CD4-positive, alpha-beta T cell (primary cell): ENCODE data around the gene PCYT1A. TPM values are rescaled to one million over a fixed set of nuclear protein-coding genes. Genes with fewer than 3 reads are reported as not detected.

Experiments used
- ATAC-seq: fragments of 200-7000 bp; cut with Tn5 transposase; one replicate; pipeline ENCODE4 v1.10.0; 2022; ENCODE audit warnings: mild to moderate bottlenecking; ENCODE audit not compliant: poor library complexity
- CTCF ChIA-PET: fragments of 350-600 bp; sonication (Branson Sonifier 250); formaldehyde crosslinking; loops from one replicate; lab custom pipeline; 2021; ENCODE audit warnings: antibody characterized with exemption, inconsistent platforms; lab: Charles Lee
- POLR2A ChIA-PET: fragments of 350-600 bp; sonication (Branson Sonifier 250); formaldehyde crosslinking; loops from one replicate; lab custom pipeline; 2021; ENCODE audit warnings: antibody characterized with exemption, inconsistent platforms; lab: Charles Lee
- DNase-seq, 14 experiments: peaks; one replicate each; pipeline ENCODE4 v3.0.0-alpha.2; 2013 to 2020; ENCODE audit warnings: mixed read lengths in 2 of 14
- H3K27ac ChIP-seq, 2 donors: one replicate each; pipeline versions ENCODE4 v1.5.1 to v1.7.0; 2013; ENCODE audit warnings: low read length in 2 of 2, low read depth in 1 of 2, mild to moderate bottlenecking in 1 of 2
- H3K27me3 ChIP-seq, 2 experiments: 1 replicate in 1 of 2; 2 replicates in 1 of 2; pipeline versions ENCODE4 v1.6.1 to v1.7.0; 2013; ENCODE audit warnings: low read length in 2 of 2, control low read depth in 1 of 2, mild to moderate bottlenecking in 1 of 2, moderate library complexity in 1 of 2; ENCODE audit not compliant: insufficient read depth in 2 of 2, control insufficient read depth in 1 of 2
- H3K36me3 ChIP-seq: one replicate; pipeline ENCODE4 v1.6.1; 2013; ENCODE audit warnings: low read length, control low read depth; ENCODE audit not compliant: insufficient read depth
- H3K4me1 ChIP-seq: one replicate; pipeline ENCODE4 v1.6.1; 2013; ENCODE audit warnings: low read length, control low read depth; ENCODE audit not compliant: insufficient read depth
- H3K4me3 ChIP-seq: one replicate; pipeline ENCODE4 v1.5.1; 2013; ENCODE audit warnings: mild to moderate bottlenecking, low read length, moderate library complexity
- H3K9me3 ChIP-seq, 2 experiments: 1 replicate in 1 of 2; 2 replicates in 1 of 2; pipeline versions ENCODE4 v1.6.1 to v1.7.0; 2013; ENCODE audit warnings: low read length in 2 of 2, mild to moderate bottlenecking in 2 of 2, control low read depth in 1 of 2, moderate library complexity in 1 of 2; ENCODE audit not compliant: control insufficient read depth in 1 of 2, insufficient read depth in 1 of 2
- H3K27ac Mint-ChIP-seq: one replicate; pipeline ENCODE4 v1.8.0; 2020; ENCODE audit warnings: mixed read lengths
- H3K27me3 Mint-ChIP-seq: one replicate; pipeline ENCODE4 v1.8.0; 2021; ENCODE audit warnings: mixed read lengths
- H3K36me3 Mint-ChIP-seq: one replicate; pipeline ENCODE4 v1.8.0; 2021; ENCODE audit warnings: low read depth, mixed read lengths
- H3K4me1 Mint-ChIP-seq: one replicate; pipeline ENCODE4 v1.8.0; 2021; ENCODE audit warnings: low read depth, mixed read lengths
- H3K4me3 Mint-ChIP-seq: one replicate; pipeline ENCODE4 v1.8.0; 2020; ENCODE audit warnings: mild to moderate bottlenecking, mixed read lengths
- H3K9me3 Mint-ChIP-seq: one replicate; pipeline ENCODE4 v1.8.0; 2020; ENCODE audit warnings: mixed read lengths
- CTCF ChIP-seq: fragments of 200-600 bp; IDR thresholded peaks from one replicate; pipeline ENCODE4 v1.8.0; 2022; ENCODE audit warnings: antibody characterized with exemption, mild to moderate bottlenecking
- intact Hi-C, 2 experiments: fragments of 100-400 bp; cut with DNase I in 1 of 2; cut with micrococcal nuclease in 1 of 2; formaldehyde crosslinking; loops; one replicate each; pipeline versions ENCODE4 v1.15.1 to v1.9.0; 2023 to 2025; cut with DNase I, micrococcal nuclease
- total RNA-seq, 174 experiments: library from RNA in 2 of 174; stranded (reverse) in 2 of 174; gene quantifications; one replicate each; pipeline ENCODE4 v1.2.3 and lab custom pipeline; 2021 to 2026

Gene PCYT1A
- total RNA-seq, 2 experiments from 2014 or later, result 49.8 to 54.7 TPM

DNA sequence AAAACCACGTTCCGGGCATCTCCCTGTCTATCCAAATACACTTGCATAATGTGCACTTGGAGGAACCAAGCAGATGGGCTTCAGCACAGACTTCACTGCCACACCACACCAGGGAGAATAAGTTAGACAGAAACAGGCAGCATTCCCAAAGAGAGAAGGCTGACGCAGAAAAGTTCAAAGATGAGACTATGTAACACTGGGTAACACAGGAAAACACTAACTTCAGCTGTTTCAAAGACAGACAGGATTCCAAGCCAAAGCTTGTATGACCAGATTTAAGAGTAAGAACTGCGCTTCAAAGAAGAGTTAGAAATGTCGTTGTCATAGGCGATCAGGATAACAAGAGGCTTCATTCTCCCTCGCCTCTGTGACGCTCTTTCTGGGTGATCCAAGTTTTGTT lies 51.3 kb downstream of the PCYT1A start:
- Mint-ChIP-seq H3K27me3 (no peaks in the 10 kb centered on the region), H3K4me3 (no peak overlapping the region), H3K36me3 (peaks cover 48% of the 10 kb centered on the region), H3K27ac (no peak overlapping the region), H3K9me3 (no peaks in the 10 kb centered on the region), H3K4me1 (no peaks in the 10 kb centered on the region)
- intact Hi-C loops, result no loop called here
- Histone ChIP-seq H3K27ac (no peak overlapping the region), H3K4me3 (no peak overlapping the region), H3K36me3 (peaks cover 28% of the 10 kb centered on the region), H3K4me1 (no peaks in the 10 kb centered on the region), H3K9me3 (no peaks in the 10 kb centered on the region), H3K27me3 (no peaks in the 10 kb centered on the region)
- no peak for TF ChIP-seq CTCF
- ChIA-PET CTCF (interaction anchor here (1.2 kb wide), 1 partner anchor 19 kb away, joined by 3 read pairs; no protein-coding TSS in a partner anchor), POLR2A (interaction anchor here (1.0 kb wide), 1 partner anchor 82 kb away, joined by 3 read pairs; the partner anchor contains the start of gene DYNLT2B)
- DNase-seq, result no peak
- ATAC-seq, result no peak

DNA sequence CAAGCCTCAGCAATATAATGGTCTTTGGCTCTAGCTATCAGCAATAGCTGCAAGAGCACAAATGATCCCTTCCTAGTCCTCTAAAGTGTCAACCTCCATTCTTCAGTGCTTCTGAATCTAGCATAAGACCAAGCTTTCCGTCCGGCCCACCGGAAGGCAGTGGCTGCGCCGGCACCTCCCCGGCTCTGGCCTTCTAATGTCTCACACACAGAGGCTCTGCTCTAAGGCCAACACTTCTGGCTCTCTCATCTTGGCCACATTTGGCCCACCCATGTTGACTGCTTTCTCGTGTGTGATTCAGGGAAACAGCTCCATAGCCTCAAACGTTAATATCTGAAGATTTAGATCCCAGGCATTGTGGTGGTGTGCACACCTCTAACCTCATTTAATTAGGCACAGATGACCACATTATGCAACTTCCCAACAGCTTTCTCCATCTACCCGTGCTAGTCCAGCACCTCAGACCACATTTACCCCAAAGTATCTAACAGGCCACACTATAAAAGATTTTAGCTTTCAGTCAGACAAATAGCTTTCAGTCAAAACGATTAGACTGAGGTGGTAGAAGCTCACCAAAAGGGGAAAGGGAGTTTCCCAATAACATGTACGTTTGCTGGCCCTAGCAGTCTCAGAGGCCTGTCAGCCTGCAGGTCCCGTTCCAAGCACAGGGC lies 51.9 kb downstream of the PCYT1A start:
- Histone ChIP-seq H3K36me3 (peaks cover 27% of the 10 kb centered on the region), H3K4me3 (no peak overlapping the region), H3K4me1 (no peaks in the 10 kb centered on the region), H3K9me3 (no peaks in the 10 kb centered on the region), H3K27ac (no peak overlapping the region), H3K27me3 (no peaks in the 10 kb centered on the region)
- H3K27ac Mint-ChIP-seq, result no peak overlapping the region
- no peak for TF ChIP-seq CTCF
- H3K9me3 Mint-ChIP-seq, result no peaks in the 10 kb centered on the region
- no peak overlapping the region for H3K4me3 Mint-ChIP-seq
- H3K27me3 Mint-ChIP-seq, result no peaks in the 10 kb centered on the region
- DNase-seq (no peak), ATAC-seq (no peak)
- ChIA-PET CTCF (interaction anchor here (1.2 kb wide), 1 partner anchor 20 kb away, joined by 3 read pairs; no protein-coding TSS in a partner anchor), POLR2A (interaction anchor here (1.0 kb wide), 1 partner anchor 82 kb away, joined by 3 read pairs; the partner anchor contains the start of gene DYNLT2B)
- H3K4me1 Mint-ChIP-seq, result no peaks in the 10 kb centered on the region
- peaks cover 42% of the 10 kb centered on the region for H3K36me3 Mint-ChIP-seq
- intact Hi-C loops, result no loop called here

DNA sequence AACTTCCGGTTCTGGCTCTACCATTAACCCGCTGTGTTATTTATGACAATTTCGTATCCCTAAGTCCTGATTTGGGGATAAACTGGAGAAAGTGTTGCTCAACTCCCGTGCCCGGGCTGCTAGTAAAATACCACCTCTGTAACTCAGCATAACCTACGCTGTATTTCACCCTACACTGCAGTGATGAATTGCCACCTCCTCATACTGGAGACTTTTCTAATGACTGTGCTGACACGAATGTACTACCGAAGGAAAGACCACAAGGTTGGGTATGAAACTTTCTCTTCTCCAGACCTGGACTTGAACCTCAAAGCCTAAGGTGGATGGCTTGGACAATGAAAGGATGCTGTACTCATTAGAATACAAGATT lies 54.7 kb downstream of the PCYT1A start:
- Mint-ChIP-seq H3K4me3 (no peak overlapping the region), H3K9me3 (no peaks in the 10 kb centered on the region), H3K36me3 (peaks cover 16% of the 10 kb centered on the region), H3K27ac (no peak overlapping the region), H3K27me3 (no peaks in the 10 kb centered on the region), H3K4me1 (no peaks in the 10 kb centered on the region)
- H3K27me3 ChIP-seq, result no peaks in the 10 kb centered on the region
- H3K27ac ChIP-seq, result no peak overlapping the region
- H3K4me3 ChIP-seq, result no peak overlapping the region
- no peak for ATAC-seq
- POLR2A ChIA-PET, result no interaction called here
- no peak for DNase-seq
- H3K4me1 ChIP-seq, result no peaks in the 10 kb centered on the region
- H3K36me3 ChIP-seq, result peaks cover 9% of the 10 kb centered on the region
- no peaks in the 10 kb centered on the region for H3K9me3 ChIP-seq
- CTCF ChIA-PET, result no interaction called here
- intact Hi-C loops, result no loop called here
- no peak for TF ChIP-seq CTCF
